ENCODE data around the gene CFAP73.
"Not testable (repeated sequence)": the region's sequence is repeated elsewhere in the genome, so short reads cannot be mapped to it uniquely, and the experiment has no call there.

The CFAP73 gene

DNA sequence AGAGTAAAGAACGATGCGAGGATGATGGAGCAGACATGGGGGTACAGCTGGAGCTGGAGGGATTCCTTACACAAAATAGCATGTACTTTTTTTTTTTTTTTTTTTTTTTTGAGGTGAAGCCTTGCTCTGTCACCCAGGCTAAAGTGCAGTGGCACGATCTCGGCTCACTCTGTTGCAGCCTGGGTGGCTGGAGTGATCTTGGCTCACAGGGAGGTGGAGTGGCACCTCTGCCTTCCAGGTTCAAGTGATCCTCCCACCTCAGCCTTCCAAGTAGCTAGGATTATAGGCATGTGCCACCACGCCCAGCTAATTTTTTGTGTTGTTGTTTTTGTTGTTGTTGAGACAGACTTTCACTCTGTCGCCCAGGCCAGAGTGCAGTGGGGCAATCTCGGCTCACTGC is 8.8 kb upstream of the CFAP73 start:
- no peak for DNase-seq (ENCODE audit: low read depth)
- no peak overlapping the region for H3K4me3 ChIP-seq (ENCODE audit: control insufficient read depth, low read depth, low read length)
- TF ChIP-seq, protein P1, sequence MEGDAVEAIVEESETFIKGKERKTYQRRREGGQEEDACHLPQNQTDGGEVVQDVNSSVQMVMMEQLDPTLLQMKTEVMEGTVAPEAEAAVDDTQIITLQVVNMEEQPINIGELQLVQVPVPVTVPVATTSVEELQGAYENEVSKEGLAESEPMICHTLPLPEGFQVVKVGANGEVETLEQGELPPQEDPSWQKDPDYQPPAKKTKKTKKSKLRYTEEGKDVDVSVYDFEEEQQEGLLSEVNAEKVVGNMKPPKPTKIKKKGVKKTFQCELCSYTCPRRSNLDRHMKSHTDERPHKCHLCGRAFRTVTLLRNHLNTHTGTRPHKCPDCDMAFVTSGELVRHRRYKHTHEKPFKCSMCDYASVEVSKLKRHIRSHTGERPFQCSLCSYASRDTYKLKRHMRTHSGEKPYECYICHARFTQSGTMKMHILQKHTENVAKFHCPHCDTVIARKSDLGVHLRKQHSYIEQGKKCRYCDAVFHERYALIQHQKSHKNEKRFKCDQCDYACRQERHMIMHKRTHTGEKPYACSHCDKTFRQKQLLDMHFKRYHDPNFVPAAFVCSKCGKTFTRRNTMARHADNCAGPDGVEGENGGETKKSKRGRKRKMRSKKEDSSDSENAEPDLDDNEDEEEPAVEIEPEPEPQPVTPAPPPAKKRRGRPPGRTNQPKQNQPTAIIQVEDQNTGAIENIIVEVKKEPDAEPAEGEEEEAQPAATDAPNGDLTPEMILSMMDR (IDR thresholded peaks at IDR 0.05; ENCODE audit: control insufficient read depth, insufficient read depth, low read depth, low read length, missing control alignments), result no peak

DNA sequence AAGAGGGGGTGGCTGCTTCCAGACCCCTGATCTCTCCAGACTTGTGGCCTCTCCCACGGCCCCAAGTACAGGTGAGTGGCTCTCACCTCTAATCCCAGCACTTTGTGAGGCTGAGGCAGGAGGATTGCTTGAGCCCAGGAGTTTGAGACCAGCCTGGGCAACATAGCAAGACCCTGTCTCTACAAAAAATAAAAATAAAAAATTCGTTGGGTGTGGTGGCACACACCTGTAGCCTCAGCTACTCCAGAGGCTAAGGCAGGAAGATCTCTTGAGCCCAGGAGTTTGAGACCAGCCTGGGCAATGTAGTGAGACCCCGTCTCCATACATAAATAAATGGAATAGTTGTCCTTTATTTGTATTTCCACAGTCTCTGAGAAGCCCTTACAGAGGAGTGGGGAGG is 7.8 kb upstream of the CFAP73 start:
- not testable (repeated sequence) for H3K4me3 ChIP-seq (ENCODE audit: control insufficient read depth, low read depth, low read length)

GRCh38 chr12:113142173-113142885 is 7.2 kb upstream of the CFAP73 start:
- TF ChIP-seq, protein P1 (IDR thresholded peaks at IDR 0.05; ENCODE audit: control insufficient read depth, insufficient read depth, low read depth, low read length, missing control alignments), result no peak
- DNase-seq (ENCODE audit: low read depth), result no peak
- no peak overlapping the region for H3K4me3 ChIP-seq (ENCODE audit: control insufficient read depth, low read depth, low read length)

More for the DNA sequence above, 7.8 kb upstream of the CFAP73 start:
- DNase-seq (ENCODE audit: low read depth), result not testable (repeated sequence)

DNA sequence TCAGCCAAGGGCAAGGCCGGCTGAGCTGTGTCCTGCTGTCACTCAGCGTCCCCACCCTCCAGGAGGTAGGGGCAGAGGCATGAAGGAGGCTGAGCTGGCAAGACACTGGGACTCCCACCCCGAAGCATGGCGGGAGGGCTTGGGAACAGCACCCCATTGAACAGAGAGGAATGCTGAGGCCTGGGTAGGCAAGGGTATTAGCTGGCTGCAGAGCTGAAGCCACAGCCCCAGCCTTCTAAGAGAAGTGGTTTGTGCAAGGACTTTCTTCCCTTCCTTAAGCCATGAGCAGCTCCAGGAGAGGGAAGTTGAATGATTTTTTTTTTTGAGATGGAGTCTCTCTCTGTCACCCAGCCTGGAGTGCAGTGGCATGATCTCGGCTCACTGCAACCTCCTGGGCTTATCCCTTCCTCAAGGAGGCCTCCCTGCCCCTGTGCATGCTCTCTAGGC is 6.6 kb upstream of the CFAP73 start:
- H3K4me3 ChIP-seq (ENCODE audit: control insufficient read depth, low read depth, low read length), result no peak overlapping the region
- no peak for DNase-seq (ENCODE audit: low read depth)
- TF ChIP-seq, protein P1 (IDR thresholded peaks at IDR 0.05; ENCODE audit: control insufficient read depth, insufficient read depth, low read depth, low read length, missing control alignments), result no peak

- no peak for DNase-seq (ENCODE audit: low read depth)
- H3K4me3 ChIP-seq (ENCODE audit: control insufficient read depth, low read depth, low read length), result no peak overlapping the region
- TF ChIP-seq, protein P1 (IDR thresholded peaks at IDR 0.05; ENCODE audit: control insufficient read depth, insufficient read depth, low read depth, low read length, missing control alignments), result no peak
These were observed 5.6 kb upstream of the CFAP73 start for GRCh38 chr12:113143959-113144358.

DNA sequence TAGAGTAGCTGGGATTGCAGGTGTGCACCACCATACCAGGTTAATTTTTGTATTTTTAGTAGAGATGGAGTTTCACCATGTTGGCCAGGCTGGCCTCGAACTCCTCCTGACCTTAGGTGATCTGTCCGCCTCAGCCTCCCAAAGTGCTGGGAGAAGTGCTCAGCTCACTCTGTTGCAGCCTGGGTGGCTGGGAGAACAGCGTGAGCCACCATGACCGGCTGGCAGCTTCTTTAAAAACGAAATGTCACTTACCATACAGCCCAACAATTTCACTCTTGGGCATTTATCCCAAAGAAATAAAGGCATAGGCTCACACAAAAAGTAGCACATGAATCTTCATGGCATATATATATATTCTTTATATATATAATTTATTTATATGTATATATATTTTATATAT is 4.7 kb upstream of the CFAP73 start:
- TF ChIP-seq, protein P1 (IDR thresholded peaks at IDR 0.05; ENCODE audit: control insufficient read depth, insufficient read depth, low read depth, low read length, missing control alignments), result no peak
- no peak overlapping the region for H3K4me3 ChIP-seq (ENCODE audit: control insufficient read depth, low read depth, low read length)
- DNase-seq (ENCODE audit: low read depth), result no peak

- peak; percentile 8 for DNase-seq (ENCODE audit: low read depth)
- TF ChIP-seq, protein P1 (IDR thresholded peaks at IDR 0.05; ENCODE audit: control insufficient read depth, insufficient read depth, low read depth, low read length, missing control alignments), result no peak
- no peak overlapping the region for H3K4me3 ChIP-seq (ENCODE audit: control insufficient read depth, low read depth, low read length)
These were observed 3.6 kb upstream of the CFAP73 start for GRCh38 chr12:113145720-113146551.

Data from AG09309 (cell line).